ENCODE results near the gene TMEM121. TPM values are rescaled to one million over a fixed set of nuclear protein-coding genes. Genes with fewer than 3 reads are reported as not detected.

The TMEM121 gene
- total and polyA plus RNA-seq, 2 donors (not counting 1 experiment from before 2014, with no cell fraction given) = 0.99 to 3.7 TPM

DNA sequence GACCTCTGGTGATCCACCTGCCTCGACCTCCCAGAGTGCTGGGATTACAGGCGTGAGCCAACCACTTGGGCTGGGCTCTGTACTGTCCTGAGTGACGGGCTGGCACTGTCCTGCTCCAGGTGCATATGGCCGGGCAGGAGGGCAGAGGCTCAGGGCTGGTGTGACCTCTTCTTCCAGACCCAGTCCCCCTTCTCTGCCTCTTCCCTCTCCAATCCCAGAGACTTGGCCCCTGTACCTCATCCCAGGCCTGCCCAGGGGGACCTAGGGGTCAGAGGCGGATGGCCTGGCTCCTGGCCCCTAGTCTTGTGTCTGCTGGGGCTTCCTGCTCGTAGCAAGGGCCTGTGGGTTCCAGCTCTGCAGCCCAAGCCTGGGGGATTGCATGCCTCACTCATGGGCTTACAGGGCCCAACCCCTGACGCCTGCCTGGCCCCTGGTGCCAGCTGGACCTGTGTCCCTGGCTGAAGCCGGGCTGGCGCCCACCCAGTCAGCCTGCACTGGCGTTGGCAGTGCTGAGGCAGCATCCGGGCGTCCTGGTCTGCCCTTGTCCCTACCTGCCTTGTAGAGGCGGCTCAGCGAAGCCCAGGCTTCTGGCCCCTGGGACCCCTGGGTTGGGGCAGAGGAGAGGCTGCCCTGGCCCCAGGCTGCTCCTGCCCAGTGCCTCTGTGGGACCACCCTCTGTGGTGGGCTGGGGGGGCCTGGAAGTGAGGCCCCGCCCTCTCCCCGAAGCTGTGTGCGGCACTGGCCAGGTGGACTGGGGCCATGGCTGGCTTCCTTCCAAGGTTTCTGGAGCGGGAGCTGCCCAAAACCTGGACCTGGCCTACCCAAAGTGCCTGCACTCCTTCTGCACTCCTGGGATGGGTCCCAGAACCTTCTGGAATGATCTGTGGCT, 31.0 kb upstream of the TMEM121 start:
- H3K4me3 Mint-ChIP-seq = no peak overlapping the region
- 97% methylated on average over 18 of the region's 18 CpGs for WGBS (ENCODE audit: insufficient coverage)

More for the DNA sequence above, 31.0 kb upstream of the TMEM121 start:
- Mint-ChIP-seq H3K4me1 (peaks cover 7% of the 10 kb centered on the region), H3K27ac (no peak overlapping the region), H3K9me3 (ENCODE audit: insufficient read depth) (no peaks in the 10 kb centered on the region), H3K27me3 (no peaks in the 10 kb centered on the region)
- no peaks in the 10 kb centered on the region for H3K27me3 ChIP-seq (replicated peaks in 1 of 4; ENCODE audit: control extremely low read depth in 1 of 4, control insufficient read depth in 3 of 4, insufficient read depth in 4 of 4, low read length in 3 of 4)
- ChIA-PET POLR2A (no interaction called here), CTCF (no interaction called here)
- peaks cover 5 to 13% of the 10 kb centered on the region in 2 donors for H3K4me1 ChIP-seq (ENCODE audit: control insufficient read depth in 2 of 2, insufficient read depth in 2 of 2, low read length in 2 of 2)
- TF ChIP-seq, protein P1, sequence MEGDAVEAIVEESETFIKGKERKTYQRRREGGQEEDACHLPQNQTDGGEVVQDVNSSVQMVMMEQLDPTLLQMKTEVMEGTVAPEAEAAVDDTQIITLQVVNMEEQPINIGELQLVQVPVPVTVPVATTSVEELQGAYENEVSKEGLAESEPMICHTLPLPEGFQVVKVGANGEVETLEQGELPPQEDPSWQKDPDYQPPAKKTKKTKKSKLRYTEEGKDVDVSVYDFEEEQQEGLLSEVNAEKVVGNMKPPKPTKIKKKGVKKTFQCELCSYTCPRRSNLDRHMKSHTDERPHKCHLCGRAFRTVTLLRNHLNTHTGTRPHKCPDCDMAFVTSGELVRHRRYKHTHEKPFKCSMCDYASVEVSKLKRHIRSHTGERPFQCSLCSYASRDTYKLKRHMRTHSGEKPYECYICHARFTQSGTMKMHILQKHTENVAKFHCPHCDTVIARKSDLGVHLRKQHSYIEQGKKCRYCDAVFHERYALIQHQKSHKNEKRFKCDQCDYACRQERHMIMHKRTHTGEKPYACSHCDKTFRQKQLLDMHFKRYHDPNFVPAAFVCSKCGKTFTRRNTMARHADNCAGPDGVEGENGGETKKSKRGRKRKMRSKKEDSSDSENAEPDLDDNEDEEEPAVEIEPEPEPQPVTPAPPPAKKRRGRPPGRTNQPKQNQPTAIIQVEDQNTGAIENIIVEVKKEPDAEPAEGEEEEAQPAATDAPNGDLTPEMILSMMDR (IDR thresholded peaks at IDR 0.05) = no peak
- no peak for TF ChIP-seq EZH2 (IDR thresholded peaks at IDR 0.05; ENCODE audit: borderline replicate concordance, insufficient read depth, low read depth, low read length, poor library complexity, severe bottlenecking)
- H3K9ac ChIP-seq (ENCODE audit: low read length) = no peak overlapping the region
- DNase-seq = peak; percentile 32
- H3K9me3 ChIP-seq (ENCODE audit: control extremely low read depth in 1 of 3, control insufficient read depth in 2 of 3, insufficient read depth in 1 of 3, low read length in 2 of 3) = no peaks in the 10 kb centered on the region
- peaks cover 8% of the 10 kb centered on the region for H4K20me1 ChIP-seq (ENCODE audit: control insufficient read depth, insufficient read depth, low read length, poor library complexity, severe bottlenecking)
- H3K4me3 ChIP-seq (ENCODE audit: control extremely low read depth in 1 of 5, extremely low read depth in 1 of 5, insufficient read depth in 1 of 5, low read depth in 2 of 5, low read length in 4 of 5) = no peak overlapping the region
- no peak overlapping the region for H3K4me2 ChIP-seq (replicated peaks; ENCODE audit: low read depth, low read length, poor library complexity, severe bottlenecking)
- H2AFZ ChIP-seq (ENCODE audit: insufficient read depth, low read depth, low read length, poor library complexity, severe bottlenecking) = no peak overlapping the region
- no peak overlapping the region for H3K27ac ChIP-seq (ENCODE audit: low read length in 2 of 2)
- H3K79me2 ChIP-seq (ENCODE audit: control insufficient read depth, insufficient read depth, low read length) = peaks cover 2% of the 10 kb centered on the region
- H3K36me3 ChIP-seq (replicated peaks in 1 of 2; ENCODE audit: control extremely low read depth in 1 of 2, control insufficient read depth in 1 of 2, extremely low read depth in 1 of 2, insufficient read depth in 2 of 2, low read length in 1 of 2) = peaks cover 0 to 3% of the 10 kb centered on the region in 2 experiments
- intact Hi-C loops (cut with micrococcal nuclease) = no loop called here
- no peak for ATAC-seq (ENCODE audit: low read depth)
